ENCODE results near the gene CD300H. TPM values are rescaled to one million over a fixed set of nuclear protein-coding genes. Genes with fewer than 3 reads are reported as not detected.

CD300H gene
- total RNA-seq, 5 donors from 2014 or later (not counting 1 experiment from before 2014, with no cell fraction given) = not detected

- Histone ChIP-seq H3K9me3 (no peaks in the 10 kb centered on the region), H3K4me3 (ENCODE audit: control insufficient read depth in 1 of 2, extremely low read depth in 1 of 2, low read length in 1 of 2) (no peak overlapping the region), H3K36me3 (ENCODE audit: control insufficient read depth in 2 of 2, extremely low read depth in 1 of 2, insufficient read depth in 1 of 2, low read length in 1 of 2) (no peaks in the 10 kb centered on the region), H3K27me3 (replicated peaks in 1 of 2; ENCODE audit: control insufficient read depth in 2 of 2, extremely low read depth in 1 of 2, insufficient read depth in 2 of 2, low read length in 1 of 2) (peaks cover 0 to 62% of the 10 kb centered on the region in 2 experiments), H3K4me1 (ENCODE audit: control insufficient read depth in 1 of 2, extremely low read depth in 1 of 2, insufficient read depth in 2 of 2, low read length in 2 of 2) (peaks cover 0 to 2% of the 10 kb centered on the region in 2 experiments), H3K27ac (ENCODE audit: low read length) (no peak overlapping the region)
- no peak overlapping the region for H3K27ac Mint-ChIP-seq
- ATAC-seq (replicated peaks in 1 of 4) = no peak
- CTCF ChIA-PET = no interaction called here
- H3K36me3 Mint-ChIP-seq = no peaks in the 10 kb centered on the region
- no peak for DNase-seq
- 72% methylated on average over 2 of the region's 4 CpGs for WGBS (ENCODE audit: insufficient coverage)
- H3K9me3 Mint-ChIP-seq = no peaks in the 10 kb centered on the region
- H3K27me3 Mint-ChIP-seq = peaks cover 20 to 53% of the 10 kb centered on the region in 2 donors
- no peak overlapping the region for H3K4me3 Mint-ChIP-seq
- POLR2A ChIA-PET = no interaction called here
- H3K4me1 Mint-ChIP-seq = peaks cover 0 to 11% (median 0%) of the 10 kb centered on the region in 3 donors
These were observed 981 bp upstream of the CD300H start for GRCh38 chr17:74568106-74568873.

- WGBS (ENCODE audit: insufficient coverage) = 40% methylated on average over 9 of the region's 9 CpGs
- no peak overlapping the region for H3K4me3 Mint-ChIP-seq
- POLR2A ChIA-PET = no interaction called here
These were observed 1.1 kb downstream of the CD300H start for GRCh38 chr17:74566132-74566753.

GRCh38 chr17:74565126-74565525 lies 2.2 kb downstream of the CD300H start:
- H3K9me3 Mint-ChIP-seq = no peaks in the 10 kb centered on the region
- no peak overlapping the region for H3K27ac ChIP-seq (ENCODE audit: low read length)
- H3K27me3 Mint-ChIP-seq = peaks cover 20 to 51% of the 10 kb centered on the region in 2 donors
- no peak for DNase-seq
- no peaks in the 10 kb centered on the region for H3K36me3 Mint-ChIP-seq
- no peaks in the 10 kb centered on the region for H3K9me3 ChIP-seq
- H3K27ac Mint-ChIP-seq = no peak overlapping the region
- no peaks in the 10 kb centered on the region for H3K36me3 ChIP-seq (ENCODE audit: control insufficient read depth in 2 of 2, extremely low read depth in 1 of 2, insufficient read depth in 1 of 2, low read length in 1 of 2)
- H3K4me3 ChIP-seq (ENCODE audit: control insufficient read depth in 1 of 2, extremely low read depth in 1 of 2, low read length in 1 of 2) = no peak overlapping the region
- no peak for ATAC-seq (replicated peaks in 1 of 4)
- peaks cover 0 to 67% of the 10 kb centered on the region in 2 experiments for H3K27me3 ChIP-seq (replicated peaks in 1 of 2; ENCODE audit: control insufficient read depth in 2 of 2, extremely low read depth in 1 of 2, insufficient read depth in 2 of 2, low read length in 1 of 2)
- ChIA-PET CTCF (interaction anchor here in 1 of 2 donors (0.6 to 1.4 kb wide), 2 partner anchors 184 to 299 kb away, joined by 3 read pairs; no protein-coding TSS in a partner anchor), POLR2A (interaction anchor here in 1 of 2 donors (0.6 kb wide), 1 partner anchor 85 kb away, joined by 3 read pairs; no protein-coding TSS in a partner anchor)
- WGBS (ENCODE audit: insufficient coverage) = no CpG with 5 or more reads among the region's 5 CpGs
- no peak overlapping the region for H3K4me3 Mint-ChIP-seq
- H3K4me1 ChIP-seq (ENCODE audit: control insufficient read depth in 1 of 2, extremely low read depth in 1 of 2, insufficient read depth in 2 of 2, low read length in 2 of 2) = peaks cover 0 to 2% of the 10 kb centered on the region in 2 experiments
- peaks cover 0 to 11% (median 0%) of the 10 kb centered on the region in 3 donors for H3K4me1 Mint-ChIP-seq

More at GRCh38 chr17:74566132-74566753, 1.1 kb downstream of the CD300H start:
- DNase-seq = peak in 17 of 35 experiments; percentile 8 to 49 (median 20)
- H3K27me3 ChIP-seq (replicated peaks in 1 of 2; ENCODE audit: control insufficient read depth in 2 of 2, extremely low read depth in 1 of 2, insufficient read depth in 2 of 2, low read length in 1 of 2) = peaks cover 0 to 72% of the 10 kb centered on the region in 2 experiments
- no peak for ATAC-seq (replicated peaks in 1 of 4)
- Mint-ChIP-seq H3K27me3 (peaks cover 20 to 58% of the 10 kb centered on the region in 2 donors), H3K27ac (no peak overlapping the region), H3K4me1 (peaks cover 0 to 11% (median 0%) of the 10 kb centered on the region in 3 donors), H3K36me3 (no peaks in the 10 kb centered on the region), H3K9me3 (no peaks in the 10 kb centered on the region)
- CTCF ChIA-PET = interaction anchor here in 1 of 2 donors (1.4 to 1.6 kb wide), 2 partner anchors 26 to 298 kb away, joined by 3 read pairs; partner anchors contain the start of gene CD300LD
- H3K4me1 ChIP-seq (ENCODE audit: control insufficient read depth in 1 of 2, extremely low read depth in 1 of 2, insufficient read depth in 2 of 2, low read length in 2 of 2) = peaks cover 0 to 2% of the 10 kb centered on the region in 2 experiments
- no peak overlapping the region for H3K27ac ChIP-seq (ENCODE audit: low read length)
- H3K4me3 ChIP-seq (ENCODE audit: control insufficient read depth in 1 of 2, extremely low read depth in 1 of 2, low read length in 1 of 2) = no peak overlapping the region
- no peaks in the 10 kb centered on the region for H3K9me3 ChIP-seq
- no peaks in the 10 kb centered on the region for H3K36me3 ChIP-seq (ENCODE audit: control insufficient read depth in 2 of 2, extremely low read depth in 1 of 2, insufficient read depth in 1 of 2, low read length in 1 of 2)

GRCh38 chr17:74563358-74563757 lies 4.0 kb downstream of the CD300H start:
- CTCF ChIA-PET = no interaction called here
- H3K9me3 ChIP-seq = no peaks in the 10 kb centered on the region
- Mint-ChIP-seq H3K36me3 (no peaks in the 10 kb centered on the region), H3K27ac (peak overlapping the region in 1 of 2 donors; percentile 10), H3K4me3 (no peak overlapping the region), H3K9me3 (no peaks in the 10 kb centered on the region), H3K4me1 (peaks cover 9 to 12% (median 9%) of the 10 kb centered on the region in 3 donors), H3K27me3 (peaks cover 12 to 34% of the 10 kb centered on the region in 2 donors)
- no peak overlapping the region for H3K27ac ChIP-seq (ENCODE audit: low read length)
- no peaks in the 10 kb centered on the region for H3K36me3 ChIP-seq (ENCODE audit: control insufficient read depth in 2 of 2, extremely low read depth in 1 of 2, insufficient read depth in 1 of 2, low read length in 1 of 2)
- peaks cover 0 to 2% of the 10 kb centered on the region in 2 experiments for H3K4me1 ChIP-seq (ENCODE audit: control insufficient read depth in 1 of 2, extremely low read depth in 1 of 2, insufficient read depth in 2 of 2, low read length in 2 of 2)
- 90% methylated on average over 1 of the region's 1 CpG for WGBS (ENCODE audit: insufficient coverage)
- DNase-seq (no peak), ATAC-seq (replicated peaks in 1 of 4) (no peak)
- POLR2A ChIA-PET = no interaction called here
- H3K4me3 ChIP-seq (ENCODE audit: control insufficient read depth in 1 of 2, extremely low read depth in 1 of 2, low read length in 1 of 2) = no peak overlapping the region
- peaks cover 0 to 50% of the 10 kb centered on the region in 2 experiments for H3K27me3 ChIP-seq (replicated peaks in 1 of 2; ENCODE audit: control insufficient read depth in 2 of 2, extremely low read depth in 1 of 2, insufficient read depth in 2 of 2, low read length in 1 of 2)

- no peak overlapping the region for H3K27ac Mint-ChIP-seq
- no peak overlapping the region for H3K27ac ChIP-seq (ENCODE audit: low read length)
- no peak for ATAC-seq (replicated peaks in 1 of 4)
- H3K9me3 ChIP-seq = no peaks in the 10 kb centered on the region
- H3K4me1 ChIP-seq (ENCODE audit: control insufficient read depth in 1 of 2, extremely low read depth in 1 of 2, insufficient read depth in 2 of 2, low read length in 2 of 2) = peaks cover 0 to 2% of the 10 kb centered on the region in 2 experiments
- peaks cover 0 to 38% of the 10 kb centered on the region in 2 experiments for H3K27me3 ChIP-seq (replicated peaks in 1 of 2; ENCODE audit: control insufficient read depth in 2 of 2, extremely low read depth in 1 of 2, insufficient read depth in 2 of 2, low read length in 1 of 2)
- CTCF ChIA-PET = no interaction called here
- POLR2A ChIA-PET = no interaction called here
- H3K9me3 Mint-ChIP-seq = no peaks in the 10 kb centered on the region
- WGBS (ENCODE audit: insufficient coverage) = 51% methylated on average over 3 of the region's 3 CpGs
- H3K4me3 ChIP-seq (ENCODE audit: control insufficient read depth in 1 of 2, extremely low read depth in 1 of 2, low read length in 1 of 2) = no peak overlapping the region
- DNase-seq = no peak
- peaks cover 8 to 9% (median 9%) of the 10 kb centered on the region in 3 donors for H3K4me1 Mint-ChIP-seq
- H3K36me3 Mint-ChIP-seq = no peaks in the 10 kb centered on the region
- H3K4me3 Mint-ChIP-seq = no peak overlapping the region
- no peaks in the 10 kb centered on the region for H3K36me3 ChIP-seq (ENCODE audit: control insufficient read depth in 2 of 2, extremely low read depth in 1 of 2, insufficient read depth in 1 of 2, low read length in 1 of 2)
- H3K27me3 Mint-ChIP-seq = peaks cover 5 to 28% of the 10 kb centered on the region in 2 donors
These were observed 5.7 kb downstream of the CD300H start for GRCh38 chr17:74561586-74561985.

GRCh38 chr17:74558882-74559519 lies 8.3 kb downstream of the CD300H start:
- H3K36me3 ChIP-seq (ENCODE audit: control insufficient read depth in 2 of 2, extremely low read depth in 1 of 2, insufficient read depth in 1 of 2, low read length in 1 of 2) = no peaks in the 10 kb centered on the region
- ATAC-seq (replicated peaks in 1 of 4) (peak in 1 of 4 experiments; percentile 62), DNase-seq (no peak)
- Mint-ChIP-seq H3K4me1 (peaks cover 8 to 9% (median 9%) of the 10 kb centered on the region in 3 donors), H3K9me3 (peaks cover 0 to 4% (median 0%) of the 10 kb centered on the region in 3 donors), H3K36me3 (no peaks in the 10 kb centered on the region), H3K27ac (no peak overlapping the region), H3K4me3 (peak overlapping the region in 1 of 3 donors; percentile 30), H3K27me3 (peaks cover 5 to 16% of the 10 kb centered on the region in 2 donors)
- ChIA-PET CTCF (no interaction called here), POLR2A (no interaction called here)
- WGBS (ENCODE audit: insufficient coverage) = 27% methylated on average over 4 of the region's 6 CpGs
- no peak overlapping the region for H3K27ac ChIP-seq (ENCODE audit: low read length)
- peaks cover 0 to 21% of the 10 kb centered on the region in 2 experiments for H3K27me3 ChIP-seq (replicated peaks in 1 of 2; ENCODE audit: control insufficient read depth in 2 of 2, extremely low read depth in 1 of 2, insufficient read depth in 2 of 2, low read length in 1 of 2)
- no peak overlapping the region for H3K4me3 ChIP-seq (ENCODE audit: control insufficient read depth in 1 of 2, extremely low read depth in 1 of 2, low read length in 1 of 2)
- H3K9me3 ChIP-seq = no peaks in the 10 kb centered on the region
- H3K4me1 ChIP-seq (ENCODE audit: control insufficient read depth in 1 of 2, extremely low read depth in 1 of 2, insufficient read depth in 2 of 2, low read length in 2 of 2) = no peaks in the 10 kb centered on the region
